ENCODE measurements around the gene WBP4. TPM values are rescaled to one million over a fixed set of nuclear protein-coding genes. Genes with fewer than 3 reads are reported as not detected.

The WBP4 gene
- total RNA-seq, 1 experiment from 2014 or later = 16.0 TPM

- no peak for DNase-seq (ENCODE audit: unreplicated experiment)
- H3K4me1 Mint-ChIP-seq (ENCODE audit: insufficient read depth, unreplicated experiment) = peaks cover 23% of the 10 kb centered on the region
- POLR2A ChIA-PET = interaction anchor here (0.8 to 11.0 kb wide), 5 partner anchors 13 to 42 kb away, joined by 3 to 283 read pairs (median 3); partner anchors contain the start of gene WBP4
- H3K9me3 Mint-ChIP-seq (ENCODE audit: unreplicated experiment) = no peaks in the 10 kb centered on the region
- peak overlapping the region; percentile 77 for H3K4me3 Mint-ChIP-seq (ENCODE audit: unreplicated experiment)
- no peak for TF ChIP-seq CTCF (IDR thresholded peaks at IDR 0.05; ENCODE audit: unreplicated experiment)
- H3K36me3 Mint-ChIP-seq (ENCODE audit: insufficient read depth, unreplicated experiment) = peaks cover 15% of the 10 kb centered on the region
- intact Hi-C loops (cut with micrococcal nuclease) = no loop called here
- no TSS peak for BruUV-seq (replicated peaks)
- H3K27ac Mint-ChIP-seq (ENCODE audit: low read depth, unreplicated experiment) = no peak overlapping the region
- no peaks in the 10 kb centered on the region for H3K27me3 Mint-ChIP-seq (ENCODE audit: insufficient read depth, unreplicated experiment)
- CTCF ChIA-PET = interaction anchor here (0.6 to 1.4 kb wide), 2 partner anchors 9 to 46 kb away, joined by 3 read pairs; partner anchors contain the start of gene WBP4
Measured at GRCh38 chr13:41015920-41016319, 45.4 kb upstream of the WBP4 start.

- ChIA-PET POLR2A (interaction anchor here (0.8 to 11.0 kb wide), 11 partner anchors 9 to 96 kb away, joined by 3 to 283 read pairs (median 10); partner anchors contain the start of gene WBP4), CTCF (interaction anchor here (1.2 to 1.4 kb wide), 2 partner anchors 38 to 43 kb away, joined by 4 to 6 read pairs; no protein-coding TSS in a partner anchor)
- no TSS peak for BruUV-seq (replicated peaks)
- peak; percentile 42 for DNase-seq (ENCODE audit: unreplicated experiment)
- no peak for TF ChIP-seq CTCF (IDR thresholded peaks at IDR 0.05; ENCODE audit: unreplicated experiment)
- Mint-ChIP-seq H3K4me1 (ENCODE audit: insufficient read depth, unreplicated experiment) (peaks cover 33% of the 10 kb centered on the region), H3K27me3 (ENCODE audit: insufficient read depth, unreplicated experiment) (no peaks in the 10 kb centered on the region), H3K27ac (ENCODE audit: low read depth, unreplicated experiment) (peak overlapping the region; percentile 99), H3K36me3 (ENCODE audit: insufficient read depth, unreplicated experiment) (peaks cover 2% of the 10 kb centered on the region), H3K9me3 (ENCODE audit: unreplicated experiment) (no peaks in the 10 kb centered on the region), H3K4me3 (ENCODE audit: unreplicated experiment) (peak overlapping the region; percentile 77)
- intact Hi-C loops (cut with micrococcal nuclease) = no loop called here
Measured at GRCh38 chr13:41017159-41017558, 44.1 kb upstream of the WBP4 start.

GRCh38 chr13:41017817-41018601 is 43.3 kb upstream of the WBP4 start:
- ChIA-PET POLR2A (interaction anchor here (0.6 to 11.0 kb wide), 16 partner anchors 10 to 294 kb away, joined by 3 to 283 read pairs (median 5); partner anchors contain the start of gene WBP4), CTCF (interaction anchor here (1.2 to 1.4 kb wide), 2 partner anchors 37 to 44 kb away, joined by 4 to 6 read pairs; no protein-coding TSS in a partner anchor)
- DNase-seq (ENCODE audit: unreplicated experiment) = peak; percentile 35
- no TSS peak for BruUV-seq (replicated peaks)
- no peaks in the 10 kb centered on the region for H3K36me3 Mint-ChIP-seq (ENCODE audit: insufficient read depth, unreplicated experiment)
- peaks cover 33% of the 10 kb centered on the region for H3K4me1 Mint-ChIP-seq (ENCODE audit: insufficient read depth, unreplicated experiment)
- H3K9me3 Mint-ChIP-seq (ENCODE audit: unreplicated experiment) = no peaks in the 10 kb centered on the region
- H3K4me3 Mint-ChIP-seq (ENCODE audit: unreplicated experiment) = peak overlapping the region; percentile 77
- TF ChIP-seq CTCF (IDR thresholded peaks at IDR 0.05; ENCODE audit: unreplicated experiment) = no peak
- no peaks in the 10 kb centered on the region for H3K27me3 Mint-ChIP-seq (ENCODE audit: insufficient read depth, unreplicated experiment)
- intact Hi-C loops (cut with micrococcal nuclease) = loop anchor here (2.0 kb wide), 1 partner anchor 43 kb away; the partner anchor contains the start of gene WBP4
- peak overlapping the region; percentile 99 for H3K27ac Mint-ChIP-seq (ENCODE audit: low read depth, unreplicated experiment)

- Mint-ChIP-seq H3K9me3 (ENCODE audit: unreplicated experiment) (no peaks in the 10 kb centered on the region), H3K4me3 (ENCODE audit: unreplicated experiment) (peak overlapping the region; percentile 77), H3K4me1 (ENCODE audit: insufficient read depth, unreplicated experiment) (peaks cover 33% of the 10 kb centered on the region), H3K36me3 (ENCODE audit: insufficient read depth, unreplicated experiment) (no peaks in the 10 kb centered on the region), H3K27ac (ENCODE audit: low read depth, unreplicated experiment) (peak overlapping the region; percentile 99), H3K27me3 (ENCODE audit: insufficient read depth, unreplicated experiment) (no peaks in the 10 kb centered on the region)
- POLR2A ChIA-PET = interaction anchor here (0.9 to 11.0 kb wide), 17 partner anchors 10 to 294 kb away, joined by 3 to 283 read pairs (median 8); partner anchors contain the start of genes SLC25A15 and WBP4
- BruUV-seq (replicated peaks) = no TSS peak
- intact Hi-C loops (cut with micrococcal nuclease) = loop anchor here (2.0 kb wide), 1 partner anchor 42 kb away; the partner anchor contains the start of gene WBP4
- no peak for DNase-seq (ENCODE audit: unreplicated experiment)
- no peak for TF ChIP-seq CTCF (IDR thresholded peaks at IDR 0.05; ENCODE audit: unreplicated experiment)
- CTCF ChIA-PET = interaction anchor here (0.6 to 1.2 kb wide), 2 partner anchors 37 to 203 kb away, joined by 3 to 6 read pairs; no protein-coding TSS in a partner anchor
Measured at GRCh38 chr13:41018602-41018948, 42.7 kb upstream of the WBP4 start.

All from MCF 10A (cell line).